AG09309 (cell line): ENCODE results near the gene FGFBP1.

Experiments
- DNase-seq: peaks from one replicate; pipeline ENCODE4 v3.0.0-alpha.2; 2010; ENCODE audit warnings: low read depth
- H3K4me3 ChIP-seq: 2 replicates; pipeline ENCODE4 v1.5.1; 2011; ENCODE audit warnings: mild to moderate bottlenecking, low read depth, low read length, moderate library complexity; ENCODE audit not compliant: control insufficient read depth
- CTCF ChIP-seq: IDR thresholded peaks from 2 replicates; pipeline ENCODE4 v1.5.1; 2011; ENCODE audit warnings: mild to moderate bottlenecking, low read depth, low read length, inconsistent platforms; ENCODE audit not compliant: insufficient read depth, control insufficient read depth; ENCODE audit errors: missing control alignments

The FGFBP1 gene

GRCh38 chr4:15938640-15939039, at the start of gene FGFBP1:
FGFBP1 (minus strand) TSS chr4:15938740; CDS start chr4:15936632, 2,108 bp downstream.
- no peak within 1 kb of the TSS for H3K4me3 ChIP-seq
- TF ChIP-seq CTCF: no peak
- DNase-seq: no peak

DNA sequence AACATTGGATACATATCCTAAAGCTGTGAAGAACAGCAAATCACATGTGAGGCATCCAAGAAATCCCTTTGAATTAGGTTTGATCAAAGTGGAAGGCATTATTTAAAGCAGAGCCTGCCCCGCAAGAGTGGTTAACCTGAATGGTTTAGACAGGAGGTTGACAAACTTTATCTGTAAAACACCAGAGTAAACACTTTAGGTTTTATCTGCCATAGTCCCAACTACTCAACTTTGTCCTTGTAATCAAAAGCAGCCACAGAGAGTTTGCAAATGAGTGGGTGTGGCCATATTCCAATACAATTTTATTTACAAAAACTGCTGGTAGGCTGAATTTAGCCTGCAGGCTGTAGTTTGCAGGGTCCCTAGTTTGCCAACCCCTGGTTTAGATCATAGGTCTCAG, 49.7 kb upstream of the FGFBP1 start:
- no peak for TF ChIP-seq CTCF
- DNase-seq: no peak
- no peak overlapping the region for H3K4me3 ChIP-seq

GRCh38 chr4:15986907-15987306, 48.4 kb upstream of the FGFBP1 start:
- no peak for TF ChIP-seq CTCF
- no peak overlapping the region for H3K4me3 ChIP-seq
- DNase-seq: no peak

GRCh38 chr4:15983610-15984009, 45.1 kb upstream of the FGFBP1 start:
- no peak for DNase-seq
- no peak overlapping the region for H3K4me3 ChIP-seq
- TF ChIP-seq CTCF: no peak

DNA sequence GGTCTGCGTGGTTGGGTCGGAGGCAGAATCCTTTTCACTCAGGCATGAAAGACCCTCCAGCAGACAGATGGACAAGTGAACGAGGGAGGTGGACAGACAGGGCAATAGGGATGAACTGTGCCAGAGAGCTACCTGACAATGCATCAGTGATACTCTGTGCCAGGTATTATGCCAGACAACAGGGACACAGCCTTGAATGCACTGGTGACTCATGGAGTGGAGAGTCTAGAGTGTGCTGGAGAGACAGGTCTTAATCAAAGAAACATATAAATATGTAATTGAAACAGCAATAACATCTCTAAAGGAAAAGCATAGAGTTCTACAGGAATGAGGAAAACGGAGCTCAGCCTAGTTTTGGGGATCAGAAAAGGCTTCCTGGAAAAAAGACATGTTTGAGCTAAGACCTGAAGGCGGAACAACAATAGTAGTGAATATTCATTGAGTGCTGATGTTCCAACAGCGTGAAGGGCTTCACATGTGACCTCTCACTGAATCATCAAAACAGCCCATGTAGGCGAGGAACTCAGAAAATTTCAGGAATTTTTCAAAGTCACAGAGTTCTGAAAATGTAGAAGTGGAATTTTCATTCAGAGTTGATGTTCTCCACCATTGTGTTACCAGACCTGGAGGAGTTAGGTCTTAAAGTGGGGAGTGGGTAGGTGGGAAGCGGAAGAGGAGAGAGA, 44.4 kb upstream of the FGFBP1 start:
- no peak for TF ChIP-seq CTCF
- DNase-seq: no peak

GRCh38 chr4:15976456-15977447, 38.2 kb upstream of the FGFBP1 start:
- H3K4me3 ChIP-seq: no peak overlapping the region
- DNase-seq: no peak
- no peak for TF ChIP-seq CTCF

More for the DNA sequence above, 44.4 kb upstream of the FGFBP1 start:
- H3K4me3 ChIP-seq: no peak overlapping the region
